Vagina (tissue), 2 donors: ENCODE results near the gene WDR45B.

Source experiments
- CTCF ChIP-seq, 3 experiments: fragments of 450-650 bp in 2 of 3; fragments of 200-600 bp in 1 of 3; sonication (generic) in 1 of 3; IDR thresholded peaks; one replicate each; pipeline ENCODE4 v1.5.1; 2017 to 2019; ENCODE audit warnings: antibody characterized with exemption in 3 of 3, mild to moderate bottlenecking in 2 of 3, moderate library complexity in 2 of 3
- POLR2A ChIP-seq, 2 donors: fragments of 450-650 bp; IDR thresholded peaks; one replicate each; pipeline ENCODE4 v1.6.1; 2017; ENCODE audit warnings: antibody characterized with exemption in 2 of 2, mild to moderate bottlenecking in 2 of 2, moderate library complexity in 2 of 2
- POLR2AphosphoS5 ChIP-seq, 2 donors: sonication (generic); formaldehyde crosslinking; IDR thresholded peaks; one replicate each; pipeline ENCODE4 v1.9.0; 2017; ENCODE audit warnings: antibody characterized with exemption in 2 of 2, mild to moderate bottlenecking in 2 of 2, low read depth in 1 of 2; ENCODE audit not compliant: insufficient read depth in 1 of 2

DNA sequence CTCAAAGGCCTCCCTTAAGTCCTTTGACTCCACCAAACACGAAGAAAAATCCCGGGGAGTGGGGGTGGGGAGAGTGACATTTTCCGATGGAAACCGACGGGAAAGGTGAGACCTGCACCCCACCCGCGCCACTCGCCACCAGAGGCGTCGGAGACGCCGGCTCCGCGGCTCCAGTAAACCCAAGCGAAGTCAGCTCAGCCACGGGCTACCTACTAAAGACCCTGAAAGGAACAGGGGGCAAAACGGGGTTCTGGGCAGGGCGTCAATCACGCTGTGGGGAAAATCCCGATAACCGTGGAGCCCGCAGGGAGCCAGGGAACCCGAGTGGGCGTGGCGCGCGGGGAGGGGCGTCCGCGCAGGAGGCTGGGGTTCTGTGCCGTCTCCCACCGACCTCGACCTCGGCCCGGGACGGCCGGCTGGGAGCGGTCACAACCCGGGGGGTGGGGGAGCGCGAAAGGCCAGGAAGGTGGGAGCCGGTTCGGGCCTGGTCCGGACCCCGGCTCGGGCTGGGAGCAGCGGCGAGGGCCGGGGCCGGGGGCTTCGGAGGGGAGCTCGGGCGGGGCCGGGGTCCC lies 565 bp downstream of the WDR45B start:
- TF ChIP-seq POLR2A (IDR thresholded peaks at IDR 0.05) (no peak), CTCF (IDR thresholded peaks at IDR 0.05) (no peak), POLR2AphosphoS5 (IDR thresholded peaks at IDR 0.05; ENCODE audit: insufficient read depth in 1 of 2, low read depth in 1 of 2) (no peak)
